KMS-11 (cell line): ENCODE results near the gene ACTG2.

Experiments
- H2AFZ ChIP-seq: fragments of 200-600 bp; sonication (generic); 2 replicates; pipeline ENCODE4 v1.6.1; 2016; ENCODE audit warnings: antibody characterized with exemption, mixed run types, low read depth
- H3K27ac ChIP-seq: fragments of 200-600 bp; sonication (generic); 2 replicates; pipeline ENCODE4 v1.6.1; 2016; ENCODE audit warnings: mild to moderate bottlenecking, mixed run types
- H3K27me3 ChIP-seq: fragments of 200-600 bp; sonication (generic); 2 replicates; pipeline ENCODE4 v1.6.1; 2017; ENCODE audit warnings: mild to moderate bottlenecking, low read depth, mixed run types, moderate library complexity; ENCODE audit not compliant: insufficient read depth
- H3K36me3 ChIP-seq: fragments of 200-600 bp; sonication (generic); 2 replicates; pipeline ENCODE4 v1.6.1; 2017; ENCODE audit warnings: mild to moderate bottlenecking, mixed run types; ENCODE audit not compliant: insufficient read depth
- H3K4me1 ChIP-seq: fragments of 200-600 bp; sonication (generic); 2 replicates; pipeline ENCODE4 v1.6.1; 2016; ENCODE audit warnings: mild to moderate bottlenecking, low read depth, mixed run types; ENCODE audit not compliant: poor library complexity, severe bottlenecking
- H3K4me2 ChIP-seq: fragments of 200-600 bp; sonication (generic); 2 replicates; pipeline ENCODE4 v1.7.0; 2016; ENCODE audit warnings: mild to moderate bottlenecking, mixed run types
- H3K4me3 ChIP-seq: fragments of 200-600 bp; sonication (generic); IDR thresholded peaks from 2 replicates; pipeline ENCODE4 v1.6.1; 2017; ENCODE audit warnings: low read depth, low read length, mixed read lengths; ENCODE audit not compliant: insufficient read depth
- H3K79me2 ChIP-seq: fragments of 200-600 bp; sonication (generic); 2 replicates; pipeline ENCODE4 v1.6.1; 2016; ENCODE audit warnings: low read depth, mixed run types; ENCODE audit not compliant: insufficient read depth
- H3K9ac ChIP-seq: fragments of 200-600 bp; sonication (generic); 2 replicates; pipeline ENCODE4 v1.6.1; 2016; ENCODE audit warnings: mild to moderate bottlenecking, mixed run types
- H4K20me1 ChIP-seq: fragments of 200-600 bp; sonication (generic); 2 replicates; pipeline ENCODE4 v1.6.1; 2016; ENCODE audit warnings: mild to moderate bottlenecking, mixed run types; ENCODE audit not compliant: insufficient read depth
- TF ChIP-seq, protein P1 (sequence below): fragments of 200-600 bp; sonication (generic); conservative IDR thresholded peaks from 2 replicates; pipeline ENCODE4 v1.6.1; 2017; ENCODE audit warnings: low read depth, mild to moderate bottlenecking, antibody characterized with exemption, low read length, moderate library complexity, mixed read lengths

The ACTG2 gene

DNA sequence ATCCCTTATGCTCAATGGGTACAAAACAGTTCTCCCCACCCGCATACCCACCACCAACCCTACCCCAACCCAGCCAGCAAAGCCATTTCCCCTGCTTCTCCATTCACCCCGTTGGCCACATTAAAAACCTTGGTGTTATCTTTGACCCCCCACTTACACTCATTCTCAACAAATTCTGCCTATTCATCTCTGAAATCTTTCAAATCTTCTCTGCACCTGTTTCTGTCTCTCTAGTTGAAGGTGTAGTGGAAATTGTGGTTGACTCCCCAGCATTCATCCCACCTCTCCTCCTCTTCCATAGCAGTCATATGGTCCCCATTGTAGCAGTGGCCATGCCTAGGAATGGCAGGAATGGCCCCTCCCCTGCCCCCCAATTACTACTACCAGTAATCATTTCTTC, 71.4 kb downstream of the ACTG2 start:
- no peak overlapping the region for H2AFZ ChIP-seq

DNA sequence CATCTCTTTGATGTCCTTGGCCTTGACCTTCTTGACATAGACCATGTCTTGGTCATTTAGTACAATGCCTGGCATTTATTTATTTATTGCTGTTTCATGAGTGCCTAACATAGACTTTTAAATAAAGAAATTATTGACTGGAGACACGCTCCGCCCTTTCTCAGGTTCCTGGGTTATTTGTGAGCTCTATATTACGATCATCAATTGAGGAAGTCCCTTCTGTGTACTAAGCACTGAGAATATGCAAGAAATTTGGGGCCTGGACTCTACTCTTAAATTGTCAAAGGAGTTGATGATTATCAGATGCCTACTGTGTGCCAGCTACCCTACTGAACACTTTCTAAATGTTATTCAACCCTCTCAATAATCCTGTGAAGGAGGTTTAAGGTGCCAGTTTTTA, 72.2 kb downstream of the ACTG2 start:
- TF ChIP-seq, protein P1, sequence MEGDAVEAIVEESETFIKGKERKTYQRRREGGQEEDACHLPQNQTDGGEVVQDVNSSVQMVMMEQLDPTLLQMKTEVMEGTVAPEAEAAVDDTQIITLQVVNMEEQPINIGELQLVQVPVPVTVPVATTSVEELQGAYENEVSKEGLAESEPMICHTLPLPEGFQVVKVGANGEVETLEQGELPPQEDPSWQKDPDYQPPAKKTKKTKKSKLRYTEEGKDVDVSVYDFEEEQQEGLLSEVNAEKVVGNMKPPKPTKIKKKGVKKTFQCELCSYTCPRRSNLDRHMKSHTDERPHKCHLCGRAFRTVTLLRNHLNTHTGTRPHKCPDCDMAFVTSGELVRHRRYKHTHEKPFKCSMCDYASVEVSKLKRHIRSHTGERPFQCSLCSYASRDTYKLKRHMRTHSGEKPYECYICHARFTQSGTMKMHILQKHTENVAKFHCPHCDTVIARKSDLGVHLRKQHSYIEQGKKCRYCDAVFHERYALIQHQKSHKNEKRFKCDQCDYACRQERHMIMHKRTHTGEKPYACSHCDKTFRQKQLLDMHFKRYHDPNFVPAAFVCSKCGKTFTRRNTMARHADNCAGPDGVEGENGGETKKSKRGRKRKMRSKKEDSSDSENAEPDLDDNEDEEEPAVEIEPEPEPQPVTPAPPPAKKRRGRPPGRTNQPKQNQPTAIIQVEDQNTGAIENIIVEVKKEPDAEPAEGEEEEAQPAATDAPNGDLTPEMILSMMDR, result no peak

More for the DNA sequence above, 71.4 kb downstream of the ACTG2 start:
- Histone ChIP-seq H3K4me2 (no peak overlapping the region), H3K27ac (no peak overlapping the region), H3K4me1 (peaks cover 9% of the 10 kb centered on the region), H3K4me3 (no peak overlapping the region), H3K27me3 (no peaks in the 10 kb centered on the region), H3K9ac (no peak overlapping the region), H4K20me1 (no peaks in the 10 kb centered on the region), H3K79me2 (no peaks in the 10 kb centered on the region), H3K36me3 (no peaks in the 10 kb centered on the region; the same call in 1 of the 2 replicates)
- TF ChIP-seq, protein P1, result no peak

DNA sequence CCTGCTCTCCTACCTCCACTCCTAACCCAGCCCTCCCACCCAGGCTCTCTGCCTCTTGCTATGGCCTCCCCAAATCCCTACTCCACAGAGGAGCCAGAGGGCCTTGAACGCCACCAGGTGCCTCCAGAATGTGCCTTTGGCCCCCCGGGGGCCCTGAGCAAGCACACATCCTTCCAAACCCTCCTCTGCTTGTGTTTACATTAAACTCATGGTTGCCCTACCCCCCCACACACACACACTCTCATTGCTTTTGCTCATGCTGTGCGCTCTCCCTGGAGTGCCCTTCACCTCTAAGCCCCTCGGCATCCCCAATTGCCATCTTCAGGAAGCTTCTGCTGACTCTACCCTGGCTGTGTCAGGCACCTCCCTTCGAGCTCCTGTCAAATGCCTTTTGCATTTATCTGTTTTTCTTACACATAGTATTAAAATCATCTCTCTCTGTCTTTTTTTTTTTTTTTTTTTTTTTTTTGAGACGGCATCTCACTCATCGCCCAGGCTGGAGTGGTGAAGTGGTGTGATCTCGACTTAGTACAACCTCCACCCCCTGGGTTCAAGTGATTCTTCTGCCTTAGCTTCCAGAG, 75.6 kb downstream of the ACTG2 start:
- no peak overlapping the region for H3K4me3 ChIP-seq
- no peak overlapping the region for H3K9ac ChIP-seq
- no peaks in the 10 kb centered on the region for H4K20me1 ChIP-seq
- no peak overlapping the region for H3K4me2 ChIP-seq
- no peaks in the 10 kb centered on the region for H3K36me3 ChIP-seq
- TF ChIP-seq, protein P1, result no peak
- no peak overlapping the region for H2AFZ ChIP-seq
- H3K27ac ChIP-seq, result no peak overlapping the region
- no peaks in the 10 kb centered on the region for H3K27me3 ChIP-seq
- H3K79me2 ChIP-seq, result no peaks in the 10 kb centered on the region
- peaks cover 44% of the 10 kb centered on the region for H3K4me1 ChIP-seq

More for the DNA sequence above, 72.2 kb downstream of the ACTG2 start:
- no peaks in the 10 kb centered on the region for H3K27me3 ChIP-seq
- H3K27ac ChIP-seq, result no peak overlapping the region
- H3K4me3 ChIP-seq, result no peak overlapping the region
- H3K36me3 ChIP-seq, result no peaks in the 10 kb centered on the region
- H3K4me2 ChIP-seq, result no peak overlapping the region
- H3K4me1 ChIP-seq, result peaks cover 15% of the 10 kb centered on the region
- no peaks in the 10 kb centered on the region for H4K20me1 ChIP-seq
- no peaks in the 10 kb centered on the region for H3K79me2 ChIP-seq
- no peak overlapping the region for H3K9ac ChIP-seq
- H2AFZ ChIP-seq, result no peak overlapping the region

DNA sequence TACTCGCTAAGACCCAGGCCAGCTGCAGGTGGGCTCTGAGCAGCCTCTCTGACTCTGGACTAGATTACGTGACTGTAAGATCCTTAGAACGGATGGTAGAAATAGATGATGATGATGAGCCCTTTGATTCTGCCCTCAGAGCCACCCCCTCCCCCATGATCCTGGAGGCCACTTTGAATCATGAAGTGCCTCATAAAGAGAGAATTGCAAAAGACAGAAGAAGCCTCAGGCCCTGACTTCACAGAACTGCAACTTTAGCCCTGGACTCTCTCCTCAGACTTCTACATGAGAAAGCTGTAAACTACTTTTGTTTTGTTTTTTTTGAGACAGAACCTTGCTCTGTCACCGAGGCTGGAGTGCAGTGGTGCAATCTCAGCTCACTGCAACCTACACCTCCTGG, 76.5 kb downstream of the ACTG2 start:
- H3K4me3 ChIP-seq, result no peak overlapping the region
- no peak overlapping the region; the same call in 1 of the 2 replicates for H3K4me2 ChIP-seq
- no peak overlapping the region for H2AFZ ChIP-seq
- no peak overlapping the region for H3K27ac ChIP-seq
- no peaks in the 10 kb centered on the region for H3K79me2 ChIP-seq
- peaks cover 44% of the 10 kb centered on the region for H3K4me1 ChIP-seq
- no peak overlapping the region for H3K9ac ChIP-seq
- H4K20me1 ChIP-seq, result no peaks in the 10 kb centered on the region
- H3K36me3 ChIP-seq, result no peaks in the 10 kb centered on the region
- no peaks in the 10 kb centered on the region for H3K27me3 ChIP-seq
- TF ChIP-seq, protein P1, result no peak
